ENCODE results near the gene UGT2A1. TPM values are rescaled to one million over a fixed set of nuclear protein-coding genes. Genes with fewer than 3 reads are reported as not detected.

Gene UGT2A1
- total and polyA plus RNA-seq, 2 donors (not counting 1 experiment from before 2014, with no cell fraction given) = not detected

GRCh38 chr4:69640289-69640688 lies 12.8 kb downstream of the UGT2A1 start:
- Histone ChIP-seq H3K4me1 (ENCODE audit: control insufficient read depth in 2 of 2, insufficient read depth in 2 of 2, low read length in 2 of 2) (no peaks in the 10 kb centered on the region), H3K4me3 (ENCODE audit: control extremely low read depth in 1 of 5, extremely low read depth in 1 of 5, insufficient read depth in 1 of 5, low read depth in 2 of 5, low read length in 4 of 5) (no peak overlapping the region), H3K9ac (ENCODE audit: low read length) (no peak overlapping the region), H3K4me2 (replicated peaks; ENCODE audit: low read depth, low read length, poor library complexity, severe bottlenecking) (no peak overlapping the region), H3K9me3 (ENCODE audit: control extremely low read depth in 1 of 3, control insufficient read depth in 2 of 3, insufficient read depth in 1 of 3, low read length in 2 of 3) (no peaks in the 10 kb centered on the region), H2AFZ (ENCODE audit: insufficient read depth, low read depth, low read length, poor library complexity, severe bottlenecking) (no peak overlapping the region), H3K79me2 (ENCODE audit: control insufficient read depth, insufficient read depth, low read length) (no peaks in the 10 kb centered on the region), H4K20me1 (ENCODE audit: control insufficient read depth, insufficient read depth, low read length, poor library complexity, severe bottlenecking) (no peaks in the 10 kb centered on the region), H3K27ac (ENCODE audit: low read length in 2 of 2) (no peak overlapping the region), H3K27me3 (replicated peaks in 1 of 4; ENCODE audit: control extremely low read depth in 1 of 4, control insufficient read depth in 3 of 4, insufficient read depth in 4 of 4, low read length in 3 of 4) (no peaks in the 10 kb centered on the region), H3K36me3 (replicated peaks in 1 of 2; ENCODE audit: control extremely low read depth in 1 of 2, control insufficient read depth in 1 of 2, extremely low read depth in 1 of 2, insufficient read depth in 2 of 2, low read length in 1 of 2) (no peaks in the 10 kb centered on the region)
- ChIA-PET CTCF (no interaction called here), POLR2A (no interaction called here)
- H3K4me3 Mint-ChIP-seq = no peak overlapping the region
- H3K4me1 Mint-ChIP-seq = no peaks in the 10 kb centered on the region
- ATAC-seq (ENCODE audit: low read depth) (no peak), DNase-seq (no peak)
- intact Hi-C loops (cut with micrococcal nuclease) = no loop called here
- no peaks in the 10 kb centered on the region for H3K27me3 Mint-ChIP-seq
- TF ChIP-seq EZH2 (IDR thresholded peaks at IDR 0.05; ENCODE audit: borderline replicate concordance, insufficient read depth, low read depth, low read length, poor library complexity, severe bottlenecking) = no peak
- no peak for TF ChIP-seq CTCF (IDR thresholded peaks at IDR 0.05)
- 100% methylated on average over 2 of the region's 2 CpGs for WGBS (ENCODE audit: insufficient coverage)
- no peaks in the 10 kb centered on the region for H3K9me3 Mint-ChIP-seq (ENCODE audit: insufficient read depth)
- H3K27ac Mint-ChIP-seq = no peak overlapping the region

- Histone ChIP-seq H3K27ac (ENCODE audit: low read length in 2 of 2) (no peak within 1 kb of the TSS), H3K9me3 (ENCODE audit: control extremely low read depth in 1 of 3, control insufficient read depth in 2 of 3, insufficient read depth in 1 of 3, low read length in 2 of 3) (no peaks in the 10 kb centered on the region), H3K36me3 (replicated peaks in 1 of 2; ENCODE audit: control extremely low read depth in 1 of 2, control insufficient read depth in 1 of 2, extremely low read depth in 1 of 2, insufficient read depth in 2 of 2, low read length in 1 of 2) (no peaks in the 10 kb centered on the region), H3K9ac (ENCODE audit: low read length) (no peak within 1 kb of the TSS), H3K4me1 (ENCODE audit: control insufficient read depth in 2 of 2, insufficient read depth in 2 of 2, low read length in 2 of 2) (no peaks in the 10 kb centered on the region), H3K4me3 (ENCODE audit: control extremely low read depth in 1 of 5, extremely low read depth in 1 of 5, insufficient read depth in 1 of 5, low read depth in 2 of 5, low read length in 4 of 5) (no peak within 1 kb of the TSS), H3K27me3 (replicated peaks in 1 of 4; ENCODE audit: control extremely low read depth in 1 of 4, control insufficient read depth in 3 of 4, insufficient read depth in 4 of 4, low read length in 3 of 4) (no peaks in the 10 kb centered on the region), H2AFZ (ENCODE audit: insufficient read depth, low read depth, low read length, poor library complexity, severe bottlenecking) (no peak within 1 kb of the TSS), H4K20me1 (ENCODE audit: control insufficient read depth, insufficient read depth, low read length, poor library complexity, severe bottlenecking) (no peaks in the 10 kb centered on the region), H3K79me2 (ENCODE audit: control insufficient read depth, insufficient read depth, low read length) (no peaks in the 10 kb centered on the region), H3K4me2 (replicated peaks; ENCODE audit: low read depth, low read length, poor library complexity, severe bottlenecking) (no peak within 1 kb of the TSS)
- no peak for TF ChIP-seq EZH2 (IDR thresholded peaks at IDR 0.05; ENCODE audit: borderline replicate concordance, insufficient read depth, low read depth, low read length, poor library complexity, severe bottlenecking)
- no peak for DNase-seq
- ATAC-seq (ENCODE audit: low read depth) = no peak
- Mint-ChIP-seq H3K27me3 (no peaks in the 10 kb centered on the region), H3K9me3 (ENCODE audit: insufficient read depth) (no peaks in the 10 kb centered on the region), H3K4me1 (no peaks in the 10 kb centered on the region), H3K4me3 (no peak within 1 kb of the TSS), H3K27ac (no peak within 1 kb of the TSS)
- no CpG with 5 or more reads among the region's 3 CpGs for WGBS (ENCODE audit: insufficient coverage)
- intact Hi-C loops (cut with micrococcal nuclease) = no loop called here
- ChIA-PET CTCF (no interaction called here), POLR2A (no interaction called here)
Observed at GRCh38 chr4:69639542-69639941, 13.5 kb downstream of the UGT2A1 start, which contains the start of gene UGT2A2. Gene UGT2A2 (minus strand): TSS chr4:69639642. CDS start chr4:69639640, 2 bp downstream.

All from B cell (primary cell).